DND-41 (cell line): ENCODE data around the gene PLA2G2F.

ENCODE experiments used
- CTCF ChIP-seq: IDR thresholded peaks from 2 replicates; pipeline ENCODE4 v1.5.1; 2012; ENCODE audit warnings: borderline replicate concordance, low read length, moderate library complexity, mild to moderate bottlenecking; ENCODE audit not compliant: poor library complexity, severe bottlenecking; ENCODE audit errors: extremely low read depth
- EZH2 ChIP-seq: IDR thresholded peaks from 3 replicates; pipeline ENCODE4 v1.6.1; 2012; ENCODE audit warnings: borderline replicate concordance, low read depth, mild to moderate bottlenecking, moderate library complexity, low read length, inconsistent platforms; ENCODE audit not compliant: severe bottlenecking

GRCh38 chr1:20192364-20192763, 53.2 kb downstream of the PLA2G2F start:
- no peak for TF ChIP-seq CTCF
- no peak for TF ChIP-seq EZH2
